Heart right ventricle (tissue), 16 donors: ENCODE measurements around the gene ADAMTS2. TPM values are rescaled to one million over a fixed set of nuclear protein-coding genes. Genes with fewer than 3 reads are reported as not detected.
A peak's percentile ranks its signal among the peaks of the same experiment; 100 is the strongest.

ENCODE experiments used
- ATAC-seq, 8 donors: fragments of 200-7000 bp; cut with Tn5 transposase; one replicate each; pipeline ENCODE4 v1.9.1; 2020; ENCODE audit warnings: mild to moderate bottlenecking in 8 of 8, moderate library complexity in 8 of 8, moderate number of reproducible peaks in 1 of 8
- DNase-seq, 2 donors: peaks; one replicate each; pipeline ENCODE4 v3.0.0-alpha.2; 2020
- H3K27ac ChIP-seq, 10 donors: fragments of 200-600 bp; sonication (generic) in 2 of 10; one replicate each; pipeline versions ENCODE4 v1.5.0 to v1.8.0; 2020 to 2022; ENCODE audit warnings: mild to moderate bottlenecking in 3 of 10
- H3K27me3 ChIP-seq, 7 donors: fragments of 200-600 bp; one replicate each; pipeline ENCODE4 v1.8.0; 2021 to 2022; ENCODE audit warnings: mild to moderate bottlenecking in 2 of 7
- H3K36me3 ChIP-seq, 9 donors: fragments of 200-600 bp; sonication (generic) in 1 of 9; one replicate each; pipeline versions ENCODE4 v1.5.0 to v1.8.0; 2020 to 2022; ENCODE audit warnings: mild to moderate bottlenecking in 2 of 9
- H3K4me1 ChIP-seq, 9 donors: fragments of 200-600 bp; sonication (generic) in 1 of 9; one replicate each; pipeline versions ENCODE4 v1.5.0 to v1.8.0; 2020 to 2022; ENCODE audit warnings: mild to moderate bottlenecking in 4 of 9
- H3K4me3 ChIP-seq, 10 donors: fragments of 200-600 bp; sonication (generic) in 2 of 10; one replicate each; pipeline versions ENCODE4 v1.5.0 to v1.8.0; 2020 to 2022; ENCODE audit warnings: mild to moderate bottlenecking in 7 of 10, moderate library complexity in 2 of 10
- H3K9me3 ChIP-seq, 11 donors: fragments of 200-600 bp in 10 of 11; sonication (generic) in 2 of 11; one replicate each; pipeline versions ENCODE4 v1.5.0 to v1.8.0; 2013 to 2022; ENCODE audit warnings: mild to moderate bottlenecking in 2 of 11, control low read depth in 1 of 11, moderate library complexity in 1 of 11
- WGBS, 2 donors: extraction: QIAGEN DNeasy Blood & Tissue Kit; methylation state at CpG; one replicate each; pipeline ENCODE4 v1.1.7; 2013; ENCODE audit warnings: inconsistent platforms in 1 of 2; 5-methylcytosine and 5-hydroxymethylcytosine counted together
- intact Hi-C, 10 donors: fragments of 100-400 bp; cut with DNase I; formaldehyde crosslinking; loops; one replicate each; pipeline versions ENCODE4 v1.11.1 to v1.14.2; 2022
- polyA plus RNA-seq, 2 donors: library from polyadenylated mRNA; stranded (reverse); fragments of 200-250 nt; gene quantifications; one replicate each; pipeline ENCODE4 v1.2.3, GENCODE V29; 2013
- total RNA-seq, 10 donors: library from RNA; stranded (reverse); fragmentation: NEBNext Ultra II Directional in 3 of 10; extraction: Animal tissue kit (Norgen Biotek cat#: 25700) in 3 of 10; gene quantifications; one replicate each; pipeline versions ENCODE4 v1.2.1 to v1.2.4, GENCODE V29; 2021 to 2023
- TF ChIP-seq, protein P1 (sequence below), 9 donors: fragments of 200-600 bp; sonication (generic) in 2 of 9; IDR thresholded peaks; one replicate each; pipeline versions ENCODE4 v1.5.0 to v1.8.0; 2021 to 2022; ENCODE audit warnings: antibody characterized with exemption in 9 of 9, mild to moderate bottlenecking in 5 of 9, moderate library complexity in 1 of 9
- donor health status: Arrhythmogenic right ventricular cardiomyopathy.
- donor health status: ischemic (EF 13 %, LVEDD 7.1; RV severe dilation, severe dysfunction).
- donor health status: healthy with polysubstance abuse.
- donor health status: DM: no; HTN: yes; CAD: no.
- donor health status: DM: no; HTN: no; CAD: no.
- donor health status: ischemic (EF 25% LVEDD 6.9; RV normal size, moderate dysfunction).
- donor health status: ischemic (EF 25% LVEDD 5.7; RV mildly dilated, moderate dysfunction).
- donor health status: healthy.
- donor health status: DM: yes; HTN: yes; CAD: no.
- donor health status: Ischemic cardiomyopathy.
- donor health status: ischemic (EF 35%, LVEDD 5.7; RV mildly dilated, moderate dysfunction).
- donor health status: nonischemic (EF 11% LVEDD 7.7; RV severe dilation, severe dysfunction).
- donor health status: DM: yes; HTN: yes; CAD: no.
- donor health status: PGD.
- donor health status: ischemic (EF 29% LVEDD 5.4; RV normal size, mild dysfunction).
- donor health status: nonischemic (EF 23%, LVEDD 6.1; RV moderate dilation, normal function).

The ADAMTS2 gene
- total and polyA plus RNA-seq, 12 donors, result 1.7 to 13.5 (median 3.9) TPM

DNA sequence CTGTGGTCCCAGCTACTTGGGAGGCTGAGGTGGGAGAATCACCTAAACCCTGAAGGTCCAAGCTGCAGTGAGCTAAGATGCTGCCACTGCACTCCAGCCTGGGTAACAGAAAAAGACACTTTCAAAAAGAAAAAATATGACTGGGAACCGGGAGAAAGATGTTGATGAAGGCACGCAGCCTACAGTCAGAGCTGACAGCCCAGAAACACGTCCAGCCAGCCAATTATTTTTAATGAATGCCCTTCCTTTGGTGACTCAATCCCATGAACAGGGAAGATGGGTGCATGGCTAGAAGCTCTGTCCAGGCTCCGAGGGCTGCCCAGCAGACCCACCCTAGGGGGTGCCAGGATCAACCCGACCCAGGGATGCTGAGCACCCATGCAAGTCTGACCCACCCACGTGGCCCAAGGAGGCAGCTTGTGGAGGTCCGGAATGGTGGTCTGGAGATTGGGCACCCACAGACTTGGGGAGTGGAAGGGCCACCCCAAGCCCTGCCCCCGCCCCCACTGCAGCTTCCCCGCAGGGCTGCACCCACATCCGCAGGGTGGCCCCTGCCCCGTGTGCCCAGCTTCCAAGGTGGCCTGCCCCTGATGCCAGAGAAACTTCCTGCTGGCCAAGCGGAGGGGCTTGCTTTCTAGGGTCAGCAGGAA lies 51.0 kb downstream of the ADAMTS2 start:
- H3K9me3 ChIP-seq, result peaks cover 0 to 7% (median 0%) of the 10 kb centered on the region in 11 donors
- no peaks in the 10 kb centered on the region for H3K36me3 ChIP-seq
- peaks cover 0 to 12% (median 5%) of the 10 kb centered on the region in 9 donors for H3K4me1 ChIP-seq
- no peak for ATAC-seq
- peak overlapping the region in 3 of 10 donors; percentile 35 to 47 (median 45) for H3K27ac ChIP-seq
- peak in 1 of 2 donors; percentile 6 for DNase-seq
- no peak overlapping the region for H3K4me3 ChIP-seq
- intact Hi-C loops, result no loop called here
- TF ChIP-seq, protein P1, sequence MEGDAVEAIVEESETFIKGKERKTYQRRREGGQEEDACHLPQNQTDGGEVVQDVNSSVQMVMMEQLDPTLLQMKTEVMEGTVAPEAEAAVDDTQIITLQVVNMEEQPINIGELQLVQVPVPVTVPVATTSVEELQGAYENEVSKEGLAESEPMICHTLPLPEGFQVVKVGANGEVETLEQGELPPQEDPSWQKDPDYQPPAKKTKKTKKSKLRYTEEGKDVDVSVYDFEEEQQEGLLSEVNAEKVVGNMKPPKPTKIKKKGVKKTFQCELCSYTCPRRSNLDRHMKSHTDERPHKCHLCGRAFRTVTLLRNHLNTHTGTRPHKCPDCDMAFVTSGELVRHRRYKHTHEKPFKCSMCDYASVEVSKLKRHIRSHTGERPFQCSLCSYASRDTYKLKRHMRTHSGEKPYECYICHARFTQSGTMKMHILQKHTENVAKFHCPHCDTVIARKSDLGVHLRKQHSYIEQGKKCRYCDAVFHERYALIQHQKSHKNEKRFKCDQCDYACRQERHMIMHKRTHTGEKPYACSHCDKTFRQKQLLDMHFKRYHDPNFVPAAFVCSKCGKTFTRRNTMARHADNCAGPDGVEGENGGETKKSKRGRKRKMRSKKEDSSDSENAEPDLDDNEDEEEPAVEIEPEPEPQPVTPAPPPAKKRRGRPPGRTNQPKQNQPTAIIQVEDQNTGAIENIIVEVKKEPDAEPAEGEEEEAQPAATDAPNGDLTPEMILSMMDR (IDR thresholded peaks at IDR 0.05), result no peak
- H3K27me3 ChIP-seq, result peaks cover 0 to 5% (median 0%) of the 10 kb centered on the region in 7 donors
- 89 to 90% methylated on average over 12 of the region's 12 CpGs for WGBS, 2 donors

DNA sequence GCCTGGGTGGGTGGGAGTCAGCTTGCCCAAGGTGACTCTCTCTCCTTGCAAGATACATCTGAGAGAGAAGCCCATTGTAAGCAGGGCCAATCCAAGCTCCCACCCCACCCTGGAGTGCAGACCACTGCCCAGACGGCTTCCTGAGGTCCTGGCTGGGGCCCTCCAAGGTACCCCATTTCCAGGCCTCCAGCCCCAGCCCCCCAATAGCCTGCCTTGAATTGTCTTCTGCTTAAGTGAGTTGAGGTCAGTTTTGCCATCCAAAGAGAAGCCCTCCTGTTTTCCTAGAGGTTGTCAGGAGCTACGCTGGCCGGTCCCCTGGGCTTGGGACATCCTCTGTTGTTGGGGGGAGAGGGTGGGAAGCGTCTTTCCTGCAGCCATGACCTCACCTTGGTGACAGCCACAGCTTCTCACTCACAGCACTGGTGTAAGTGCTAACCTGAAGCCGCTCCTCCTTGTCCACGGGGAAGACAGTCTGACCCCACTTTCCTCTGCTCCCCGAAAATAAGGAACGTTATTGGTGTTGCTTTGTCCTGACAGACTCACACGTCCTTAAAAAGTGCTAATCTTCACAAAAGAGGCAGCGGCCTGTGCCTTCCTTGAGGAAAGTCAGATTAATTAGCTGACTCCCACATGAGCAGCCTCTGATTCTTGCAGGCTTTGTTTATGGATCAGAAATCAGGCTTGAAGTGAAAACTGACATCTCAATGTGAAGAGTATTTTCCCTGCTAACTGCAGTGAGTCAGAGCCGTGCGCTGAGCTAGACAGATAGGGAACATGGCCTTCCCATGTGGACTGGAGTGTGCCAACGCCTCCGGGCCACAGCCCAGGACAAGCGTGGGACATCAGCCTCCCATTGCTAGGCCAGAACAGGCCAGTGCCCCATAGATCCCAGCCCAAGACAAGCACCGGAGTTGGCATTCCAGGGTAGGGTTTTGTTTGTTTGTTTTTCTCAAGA lies 52.3 kb downstream of the ADAMTS2 start:
- intact Hi-C loops, result no loop called here
- 81 to 83% methylated on average over 16 of the region's 16 CpGs for WGBS, 2 donors
- Histone ChIP-seq H3K27ac (no peak overlapping the region), H3K4me3 (no peak overlapping the region), H3K4me1 (peaks cover 0 to 15% (median 9%) of the 10 kb centered on the region in 9 donors), H3K36me3 (no peaks in the 10 kb centered on the region), H3K27me3 (no peaks in the 10 kb centered on the region), H3K9me3 (peaks cover 0 to under 1% (median 0%) of the 10 kb centered on the region in 11 donors)
- TF ChIP-seq, protein P1 (IDR thresholded peaks at IDR 0.05), result no peak
- ATAC-seq, result peak in 2 of 8 donors; percentile 30 to 34
- no peak for DNase-seq

DNA sequence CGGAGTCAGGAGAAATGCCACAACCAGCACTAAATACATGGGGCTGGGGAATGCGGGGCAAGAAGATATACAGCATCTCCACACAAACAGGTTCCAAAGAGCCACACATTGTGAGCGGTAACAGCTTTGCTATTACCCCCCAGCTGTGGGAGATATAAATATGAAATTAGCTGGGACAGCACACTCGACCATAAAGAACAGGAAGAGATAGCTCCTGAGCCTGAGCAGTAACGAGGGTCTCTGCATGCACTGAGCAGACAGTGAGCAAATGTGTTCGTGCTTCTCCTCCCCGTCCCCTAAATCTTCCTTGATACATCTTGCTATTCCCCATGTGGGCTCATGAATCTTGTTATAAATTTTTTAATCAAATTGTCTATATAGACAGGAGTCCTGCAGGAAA lies 53.1 kb downstream of the ADAMTS2 start:
- DNase-seq, result no peak
- H3K27me3 ChIP-seq, result no peaks in the 10 kb centered on the region
- ATAC-seq, result no peak
- H3K4me1 ChIP-seq, result peaks cover 0 to 22% (median 9%) of the 10 kb centered on the region in 9 donors
- no peak overlapping the region for H3K27ac ChIP-seq
- intact Hi-C loops, result no loop called here
- H3K36me3 ChIP-seq, result no peaks in the 10 kb centered on the region
- no peak overlapping the region for H3K4me3 ChIP-seq
- 90 to 92% methylated on average over 7 of the region's 7 CpGs for WGBS, 2 donors
- TF ChIP-seq, protein P1 (IDR thresholded peaks at IDR 0.05), result no peak
- no peaks in the 10 kb centered on the region for H3K9me3 ChIP-seq

DNA sequence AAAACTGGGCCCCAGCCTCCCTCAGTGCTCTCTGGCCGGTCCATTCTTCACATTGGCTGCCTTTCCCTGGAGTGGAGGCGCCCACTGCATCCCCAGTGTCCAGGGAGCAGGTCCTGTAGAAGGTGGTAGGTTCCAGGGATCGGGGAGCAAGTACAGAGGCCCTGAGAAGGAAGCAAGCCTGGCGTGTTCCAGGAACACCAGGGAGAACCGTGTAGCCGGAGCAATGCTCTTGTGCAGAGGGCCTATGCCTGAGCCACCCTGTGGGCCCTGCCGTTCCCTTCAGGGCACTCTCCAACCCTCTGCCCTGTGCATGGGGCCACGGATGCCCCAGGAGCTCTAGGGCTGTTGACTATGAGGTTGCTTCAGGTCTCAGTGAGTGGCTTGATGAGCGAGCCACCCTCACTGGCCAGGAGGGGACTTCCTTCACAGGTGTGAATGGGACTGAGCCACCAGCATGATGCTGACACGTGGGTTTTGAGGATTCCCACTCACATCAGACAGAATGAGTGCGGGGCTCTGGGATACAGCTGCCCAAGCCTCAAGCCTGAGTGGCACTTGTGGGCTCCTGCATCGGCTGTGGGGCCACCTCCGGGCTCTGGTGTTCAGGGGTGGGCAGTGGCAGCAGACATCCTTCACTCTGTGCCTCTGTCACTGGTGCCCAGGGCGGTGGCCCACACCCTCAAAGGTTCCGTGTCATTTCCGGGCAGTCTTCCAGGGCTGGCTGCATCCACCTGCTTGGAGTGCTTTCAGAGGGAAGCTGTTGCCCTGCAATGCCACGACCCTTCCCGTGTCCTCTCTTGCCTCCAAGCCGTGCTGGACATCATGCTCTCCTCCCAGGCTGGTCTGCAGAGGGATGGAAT lies 54.4 kb downstream of the ADAMTS2 start:
- 81 to 85% methylated on average over 19 of the region's 19 CpGs for WGBS, 2 donors
- Histone ChIP-seq H3K4me3 (no peak overlapping the region), H3K27ac (no peak overlapping the region), H3K4me1 (peaks cover 0 to 35% (median 14%) of the 10 kb centered on the region in 9 donors), H3K27me3 (no peaks in the 10 kb centered on the region), H3K36me3 (no peaks in the 10 kb centered on the region), H3K9me3 (no peaks in the 10 kb centered on the region)
- DNase-seq, result no peak
- no peak for ATAC-seq
- intact Hi-C loops, result no loop called here
- TF ChIP-seq, protein P1 (IDR thresholded peaks at IDR 0.05), result no peak
